ENCODE results near the gene STAP1.

The STAP1 gene

DNA sequence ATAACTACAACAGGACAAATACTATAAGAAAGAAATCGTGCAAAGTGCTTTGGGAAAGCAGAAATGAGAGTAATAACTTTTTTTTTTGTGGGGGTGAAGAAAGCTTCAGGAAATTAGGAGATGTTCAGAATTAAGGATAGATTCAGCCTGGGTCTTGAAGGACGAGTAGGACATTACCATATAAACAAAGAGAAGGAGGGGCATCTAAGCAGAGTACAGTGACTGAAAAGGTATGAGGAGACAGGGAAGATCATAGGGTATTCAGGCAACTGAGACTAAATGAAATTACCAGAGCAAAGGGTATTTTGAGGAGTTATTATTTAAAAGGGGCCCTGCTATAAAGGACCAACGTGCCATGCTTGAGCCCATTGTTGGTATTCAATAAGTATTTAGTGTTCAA lies 3.1 kb upstream of the STAP1 start:
- DNase-seq: no peak

DNA sequence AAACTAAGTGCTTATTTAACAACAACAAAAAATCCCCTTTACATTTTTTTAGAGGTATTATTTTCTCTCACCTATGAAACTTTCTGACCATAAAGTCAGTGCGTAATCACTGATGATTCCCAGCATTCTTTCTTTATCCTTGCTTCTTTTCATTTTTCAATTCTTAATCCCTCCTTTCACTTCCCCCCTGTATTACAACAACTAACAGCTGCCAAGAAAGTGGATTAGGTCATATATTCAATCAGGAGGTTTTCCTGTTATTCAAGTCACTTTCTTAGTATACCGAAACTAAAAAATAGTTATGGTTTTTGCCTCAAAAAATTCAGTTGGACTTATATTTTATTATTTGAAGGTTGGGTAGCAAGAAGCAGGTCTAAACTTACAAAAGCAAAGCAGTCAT lies 2.1 kb upstream of the STAP1 start:
- DNase-seq: no peak

DNA sequence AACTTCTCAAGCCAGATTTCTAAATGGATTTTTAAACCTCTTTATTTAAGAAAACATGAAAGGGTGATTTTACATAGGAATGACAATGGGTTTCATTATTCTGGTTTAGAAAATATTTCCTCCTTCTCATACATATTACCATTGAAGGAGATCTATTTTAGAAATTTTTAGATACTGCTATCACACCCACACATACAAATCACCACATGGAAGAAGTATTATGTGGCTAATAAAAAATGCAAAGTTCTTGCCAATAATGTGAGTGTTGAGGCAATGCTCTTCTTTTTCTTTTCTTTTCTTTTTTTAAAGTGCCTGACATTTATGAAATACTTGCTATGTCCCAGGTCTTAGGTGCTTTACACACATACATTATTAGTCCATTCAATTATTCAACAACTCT lies 6.8 kb downstream of the STAP1 start:
- no peak for DNase-seq

DNA sequence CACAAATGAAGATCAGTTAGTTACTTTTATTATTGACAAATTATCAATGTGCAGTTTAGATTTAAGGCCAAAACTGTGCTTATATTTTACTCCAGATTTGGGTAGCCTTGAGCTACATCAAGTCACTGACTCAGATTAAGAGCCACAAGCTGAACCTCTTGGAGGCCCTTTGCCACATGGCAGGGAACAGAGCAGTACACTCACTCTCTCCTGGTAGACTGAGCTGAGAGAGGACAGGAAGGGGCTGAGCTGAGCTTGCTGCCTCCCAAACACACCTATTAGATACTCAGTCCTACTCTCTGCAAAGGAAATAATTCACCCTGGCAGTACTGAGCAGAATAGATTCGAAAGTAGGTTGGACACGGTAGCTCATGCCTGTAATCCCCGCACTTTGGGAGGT lies 7.8 kb downstream of the STAP1 start:
- no peak for DNase-seq

DNA sequence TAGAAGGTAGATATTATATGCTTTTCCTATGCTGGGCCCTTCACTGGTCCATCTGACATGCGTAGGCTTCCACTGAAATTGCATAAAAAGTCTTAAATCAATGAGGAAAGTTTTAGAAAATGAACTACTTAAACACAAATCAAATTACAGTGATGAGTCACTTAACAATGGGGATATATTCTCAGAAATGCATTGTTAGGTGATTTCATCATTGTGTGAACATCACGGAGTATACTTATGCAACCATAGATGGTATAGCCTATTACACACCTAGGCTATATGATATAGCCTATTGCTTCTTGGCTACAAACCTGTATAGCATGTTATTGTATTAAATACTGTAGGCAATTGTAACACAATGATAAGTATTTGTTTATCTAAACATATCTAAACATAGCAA lies 10.3 kb downstream of the STAP1 start:
- DNase-seq: no peak

DNA sequence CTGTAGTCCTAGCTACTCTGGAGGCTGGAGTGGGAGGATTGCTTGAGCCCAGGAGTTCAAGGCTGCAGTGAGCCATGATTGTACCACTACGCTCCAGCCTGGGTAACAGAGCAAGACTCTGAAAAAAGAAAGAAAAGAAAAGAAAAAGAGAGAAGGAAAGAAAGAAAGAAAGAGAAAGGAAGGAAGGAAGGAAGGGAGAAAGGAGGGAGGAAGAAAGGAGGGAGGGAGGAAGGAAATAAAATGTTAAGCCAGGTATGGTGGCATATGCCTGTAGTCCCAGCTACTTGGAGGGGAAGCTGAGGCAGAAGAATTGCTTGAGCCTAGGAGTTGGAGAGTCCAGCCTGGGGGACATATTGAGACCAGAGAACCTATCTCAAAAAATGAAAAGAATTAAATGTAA lies 12.0 kb downstream of the STAP1 start:
- no peak for DNase-seq

DNA sequence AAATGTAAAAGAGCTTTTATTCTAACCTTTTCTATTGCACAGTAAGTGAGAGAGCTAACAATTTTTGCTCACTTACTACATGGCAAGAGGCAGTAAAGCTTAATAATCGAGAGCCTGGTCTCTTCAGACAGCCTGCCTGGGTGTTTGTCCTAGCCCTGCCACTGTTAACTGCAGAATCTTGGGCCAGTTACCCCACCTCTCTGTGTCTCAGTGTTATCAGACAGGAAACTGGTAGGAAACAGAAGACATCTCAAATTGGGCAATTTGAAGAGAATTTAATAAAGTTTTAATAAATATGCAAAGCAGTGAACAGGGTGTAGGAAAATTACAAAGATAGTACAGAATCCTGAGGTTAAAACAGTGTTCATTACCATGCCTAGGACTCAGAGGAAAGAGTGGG lies 13.4 kb downstream of the STAP1 start:
- DNase-seq: no peak

DNA sequence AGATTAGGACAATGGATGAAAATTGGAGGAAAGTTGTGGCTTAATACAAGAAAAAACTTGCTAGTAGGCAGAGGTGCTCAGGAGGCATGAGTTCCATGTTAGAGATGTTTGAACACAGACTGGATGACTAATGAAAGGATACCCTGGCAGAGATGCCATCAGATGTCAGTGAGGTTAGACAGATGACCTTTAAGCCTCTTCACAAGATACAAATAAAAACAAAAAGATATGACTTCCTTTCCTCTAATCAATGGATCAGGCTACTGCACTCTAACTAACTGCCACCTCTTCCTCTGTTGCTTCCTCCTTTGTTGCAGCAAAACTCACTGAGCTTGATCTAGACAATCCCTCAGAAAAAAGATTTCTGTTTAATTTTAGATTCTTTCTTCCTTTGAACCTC lies 14.7 kb downstream of the STAP1 start:
- no peak for DNase-seq

DNA sequence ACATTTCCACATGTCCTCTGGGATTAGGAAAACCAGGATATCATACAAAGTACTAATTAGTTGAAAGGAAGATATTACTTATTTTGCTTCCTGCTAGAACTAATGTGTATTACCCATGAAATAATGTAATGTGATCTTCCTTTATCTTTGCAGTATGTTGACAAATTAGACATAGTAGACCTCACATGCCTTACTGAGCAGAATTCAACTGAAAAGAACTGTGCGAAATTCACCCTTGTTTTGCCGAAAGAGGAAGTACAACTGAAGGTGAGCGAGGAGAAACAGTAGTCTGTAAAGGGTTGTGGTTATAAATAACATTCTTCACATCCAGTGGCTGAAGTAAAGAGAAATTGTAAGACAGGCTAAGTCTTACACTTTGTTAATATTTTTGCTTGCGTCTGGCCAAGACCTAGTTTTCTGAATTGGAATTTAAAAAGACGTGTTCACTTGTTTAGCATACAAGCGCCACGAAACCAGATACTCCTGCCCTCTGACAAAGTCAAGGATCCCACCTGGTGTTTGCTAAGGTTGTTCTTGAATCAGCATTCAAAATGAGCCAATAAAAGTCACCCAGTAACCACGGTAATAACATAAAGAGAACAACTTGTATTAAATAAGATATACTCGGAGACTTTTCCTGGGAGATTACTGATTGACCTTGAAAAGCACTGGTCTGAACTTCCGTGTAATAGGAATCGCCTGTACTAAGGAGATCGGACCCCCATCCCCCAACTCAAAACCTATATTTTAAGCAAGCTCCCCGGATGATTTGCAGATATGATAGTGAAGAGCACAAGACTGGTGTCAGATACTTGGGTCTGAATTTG lies 16.9 kb downstream of the STAP1 start:
- no peak for DNase-seq

DNA sequence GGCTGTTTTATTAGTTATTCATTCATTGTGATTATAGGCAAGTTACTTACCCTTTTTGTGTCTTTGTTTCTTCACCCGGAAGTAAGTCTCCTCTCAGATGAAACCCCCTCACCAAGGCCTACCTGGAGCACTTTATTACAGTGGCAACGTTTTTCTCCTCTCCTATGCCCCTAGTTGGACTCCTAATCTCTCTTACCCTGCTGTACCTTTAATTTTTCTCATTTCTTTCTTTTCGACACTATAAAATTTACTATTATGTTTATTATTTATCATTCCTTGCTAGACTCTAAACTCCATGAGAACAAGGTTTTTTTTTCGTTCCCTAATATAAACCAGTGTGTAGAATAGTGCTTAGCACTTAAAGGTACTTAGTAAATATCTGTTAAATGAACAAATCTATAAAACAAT lies 17.5 kb downstream of the STAP1 start:
- DNase-seq: no peak

DNA sequence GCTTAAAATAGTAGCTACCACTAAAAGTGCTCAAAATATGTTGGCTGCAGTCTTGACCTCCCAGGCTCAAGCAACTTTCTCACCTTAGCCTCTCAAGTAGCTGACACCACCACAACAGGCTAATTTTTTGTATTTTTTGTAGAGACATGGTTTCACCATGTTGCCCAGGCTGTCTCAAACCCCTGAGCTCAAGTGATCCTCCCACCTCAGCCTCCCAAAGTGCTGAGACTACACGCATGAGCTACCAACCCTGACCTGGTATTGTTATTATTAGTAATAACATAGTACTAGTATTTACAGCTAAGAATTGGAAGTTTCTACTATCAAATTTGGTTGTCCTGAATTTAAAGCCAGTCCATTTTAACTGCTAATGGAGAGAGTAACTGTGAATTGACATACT lies 18.0 kb downstream of the STAP1 start:
- no peak for DNase-seq

DNA sequence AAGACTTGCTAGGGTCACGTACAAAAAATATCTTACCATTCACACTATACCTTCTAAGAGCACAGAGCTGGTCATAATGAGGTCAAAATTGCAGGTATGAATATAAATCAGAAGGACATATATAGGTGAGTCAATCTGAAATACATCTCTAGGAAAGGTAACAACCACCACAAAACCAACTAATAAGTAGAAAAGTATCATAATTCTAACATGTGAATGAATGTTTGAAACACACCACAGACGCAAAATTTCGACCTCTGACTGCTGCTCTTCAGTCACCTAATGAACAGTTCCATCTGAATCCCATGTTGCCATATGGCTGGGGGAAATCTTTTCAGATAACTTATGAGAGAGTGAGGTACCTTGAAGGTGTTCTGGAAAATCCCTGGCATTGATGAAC lies 22.1 kb downstream of the STAP1 start:
- no peak for DNase-seq

DNA sequence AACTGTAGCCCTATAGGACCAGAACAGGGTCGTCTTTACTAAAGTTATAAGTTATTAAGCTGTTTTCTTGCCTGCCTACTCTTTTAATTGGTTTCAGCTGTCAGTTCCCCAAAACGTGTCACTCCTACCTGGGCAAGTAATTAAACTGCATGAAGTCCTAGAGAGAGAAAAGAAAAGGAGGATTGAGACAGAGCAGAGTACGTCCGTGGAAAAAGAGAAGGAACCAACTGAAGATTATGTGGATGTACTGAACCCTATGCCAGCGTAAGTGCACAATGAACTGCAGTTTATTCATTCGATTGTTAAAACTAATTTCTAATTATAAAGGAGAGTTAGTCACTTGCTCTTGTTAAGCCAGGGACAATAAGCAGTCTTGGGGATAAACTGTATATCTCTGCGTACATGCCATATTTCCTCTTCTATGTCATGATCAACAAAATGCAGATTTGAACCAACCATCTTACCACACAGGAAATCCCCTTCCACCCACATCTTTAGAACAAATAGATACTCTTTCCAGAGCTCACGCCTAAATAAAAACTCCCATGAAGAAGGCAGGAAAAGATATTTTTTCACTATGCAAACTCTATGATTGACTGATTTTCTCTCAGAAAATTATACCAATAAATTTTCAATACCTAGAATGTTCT lies 22.8 kb downstream of the STAP1 start:
- DNase-seq: no peak

DNA sequence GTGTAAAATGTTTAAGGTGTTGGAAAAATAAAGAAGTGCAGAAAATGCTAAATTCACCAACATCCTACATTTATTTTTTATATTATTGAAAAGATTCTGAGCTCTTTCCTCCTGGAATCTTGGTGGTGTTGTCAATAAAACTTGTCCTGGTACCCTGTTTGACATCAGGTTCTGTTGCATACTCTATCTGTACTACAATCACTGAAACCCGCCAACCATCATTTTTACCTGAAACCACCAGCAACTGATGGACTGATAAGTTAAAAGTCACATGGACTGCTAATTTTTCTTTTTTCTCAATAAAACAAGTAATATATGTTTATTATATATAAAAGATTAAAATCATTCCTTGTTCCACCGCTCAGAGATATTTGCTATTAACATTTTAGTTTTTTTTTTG lies 23.4 kb downstream of the STAP1 start:
- no peak for DNase-seq

DNA sequence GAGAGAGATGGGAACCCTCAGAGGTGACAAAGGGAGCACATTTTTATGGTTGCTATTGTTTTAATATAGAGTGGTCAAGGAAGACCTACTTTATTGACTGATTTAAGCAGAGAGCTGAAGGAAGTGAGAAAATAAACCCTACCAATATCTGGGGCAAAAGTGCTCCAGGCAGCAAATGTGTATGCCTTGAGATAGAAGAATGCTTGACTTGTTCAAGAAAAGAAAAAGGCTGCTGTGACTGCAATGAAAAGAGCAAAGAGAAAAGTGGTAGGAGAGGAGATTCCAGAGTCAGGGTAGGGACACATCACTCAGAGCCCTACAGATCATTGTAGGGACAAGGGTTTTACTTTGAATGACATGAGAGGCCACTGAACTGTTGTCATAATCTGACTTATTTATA lies 26.0 kb downstream of the STAP1 start:
- no peak for DNase-seq

DNA sequence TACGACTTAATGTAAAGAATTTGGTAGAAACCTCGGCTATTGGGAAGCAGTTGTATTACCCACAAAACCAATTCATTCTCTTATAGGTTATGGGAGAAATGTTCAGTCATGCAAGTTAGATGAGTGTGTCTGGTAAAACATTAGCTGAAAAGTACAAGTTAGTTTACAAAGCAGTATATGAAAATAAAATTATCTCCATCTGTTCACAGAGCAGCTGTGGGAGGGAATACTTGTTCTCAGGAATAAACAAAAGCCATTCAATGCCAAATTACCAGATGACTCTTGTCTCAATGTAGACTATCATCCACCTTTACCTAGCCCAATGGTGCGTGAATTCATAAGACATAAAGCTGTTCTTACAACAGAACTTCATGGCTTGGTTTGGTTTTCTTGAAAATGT lies 28.6 kb downstream of the STAP1 start:
- no peak for DNase-seq

DNA sequence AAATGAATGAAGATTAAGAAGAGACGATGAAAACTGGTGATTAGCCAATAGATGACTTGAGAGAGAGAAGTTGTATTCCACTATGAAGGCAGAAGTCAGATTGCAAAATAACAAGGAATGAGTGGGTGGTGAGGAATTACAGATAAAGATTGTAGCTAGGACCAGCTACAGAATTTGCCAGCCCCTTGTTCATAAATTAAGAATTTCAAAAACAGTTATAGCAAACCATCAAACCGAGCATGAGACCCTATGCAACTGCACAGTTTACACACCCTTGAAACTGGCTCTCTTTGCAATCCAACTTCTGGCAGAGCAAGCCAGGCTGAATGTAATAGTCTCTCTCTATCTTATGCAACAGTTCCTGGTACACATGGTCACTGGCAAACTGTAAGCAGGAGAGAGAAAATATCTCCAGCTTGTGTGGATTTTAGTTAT lies 35.2 kb downstream of the STAP1 start:
- DNase-seq: no peak

DNA sequence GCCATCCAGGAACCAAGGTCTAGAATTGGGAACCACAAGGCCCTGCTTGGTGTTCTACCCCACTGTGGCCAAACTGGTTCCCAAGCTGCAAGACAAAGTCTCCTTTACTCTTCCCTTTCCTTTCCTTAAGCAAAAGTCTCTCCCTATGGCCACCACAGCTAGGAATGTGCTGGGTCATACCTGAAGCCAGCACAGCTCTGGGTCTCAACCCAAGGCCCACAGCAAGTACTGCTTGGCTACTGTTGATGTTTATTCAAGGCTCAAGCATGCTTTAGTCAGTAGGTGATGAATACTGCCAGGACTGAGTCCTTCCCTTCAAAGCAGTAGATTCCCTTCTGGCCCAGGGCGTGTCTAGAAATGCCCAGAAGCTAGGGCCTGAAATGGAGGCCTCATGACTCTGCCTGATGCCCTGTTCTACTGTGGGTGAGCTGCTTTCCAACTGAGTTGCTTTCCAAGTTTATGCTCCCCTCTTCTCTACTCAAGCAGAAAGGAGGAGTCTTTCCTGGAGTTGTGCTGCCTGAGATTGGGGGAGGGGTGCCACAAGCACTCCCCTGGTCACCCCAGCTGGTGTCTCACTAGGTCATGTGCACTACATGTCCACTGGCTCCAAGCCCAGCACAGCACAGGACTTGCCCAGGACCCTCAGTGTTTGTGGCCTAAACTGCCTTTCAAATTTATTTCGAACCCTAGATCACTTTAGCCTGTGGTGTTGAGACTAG lies 44.9 kb downstream of the STAP1 start:
- no peak for DNase-seq

DNA sequence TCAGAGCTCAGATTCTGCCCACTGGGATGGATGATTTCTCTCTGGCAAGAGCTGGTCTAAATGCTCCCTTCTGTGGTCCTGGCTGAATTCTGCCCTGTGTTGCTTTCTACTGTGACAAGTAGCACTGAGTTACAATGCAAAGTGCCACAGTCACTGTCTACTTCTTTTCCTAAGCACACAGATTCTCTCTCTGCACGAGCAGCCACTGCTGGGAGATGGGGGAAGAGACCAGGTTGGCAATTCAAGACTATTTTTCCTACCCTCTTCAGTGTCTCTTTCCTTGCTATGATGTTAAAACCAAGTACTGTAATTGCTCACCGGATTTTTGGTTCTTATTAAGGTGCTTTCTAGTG lies 45.5 kb downstream of the STAP1 start:
- no peak for DNase-seq

DNA sequence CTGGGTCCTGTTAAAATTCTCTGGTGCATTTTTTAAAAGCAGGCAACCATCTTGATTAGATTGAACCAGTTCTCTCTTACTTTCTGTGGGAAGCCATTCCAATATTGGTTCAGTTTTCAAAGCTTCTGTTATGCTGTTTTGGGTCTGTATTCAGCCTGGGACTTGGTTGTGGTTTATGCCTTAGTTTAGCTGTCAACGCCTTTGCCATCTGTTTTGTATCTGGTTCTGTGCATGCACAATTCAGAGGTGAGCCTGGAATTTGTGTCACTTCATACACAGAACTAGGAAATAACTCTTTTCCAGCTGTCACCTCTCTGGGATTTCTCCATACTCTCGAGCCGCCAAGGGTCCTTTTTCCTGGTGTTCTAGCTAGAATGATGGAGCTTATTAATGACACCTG lies 46.2 kb downstream of the STAP1 start:
- no peak for DNase-seq

DNA sequence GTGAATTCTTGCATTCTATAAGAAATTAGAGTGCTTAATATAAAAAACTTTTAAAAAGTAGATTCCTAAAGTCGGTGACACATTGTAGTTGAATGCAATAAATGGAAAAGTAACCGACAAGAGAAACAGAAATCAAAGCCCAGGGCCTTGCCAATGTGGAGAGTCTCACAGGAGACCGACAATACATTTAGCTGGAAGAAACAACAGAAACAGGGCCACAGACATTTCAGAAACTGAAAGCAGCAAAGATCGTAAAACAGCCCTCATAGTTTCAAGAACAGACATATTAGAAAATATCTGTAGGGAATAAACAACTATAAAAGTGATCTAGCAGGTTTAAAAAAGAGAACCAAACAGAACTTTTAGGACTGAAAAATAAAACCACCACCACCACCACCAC lies 49.5 kb downstream of the STAP1 start:
- no peak for DNase-seq

DNA sequence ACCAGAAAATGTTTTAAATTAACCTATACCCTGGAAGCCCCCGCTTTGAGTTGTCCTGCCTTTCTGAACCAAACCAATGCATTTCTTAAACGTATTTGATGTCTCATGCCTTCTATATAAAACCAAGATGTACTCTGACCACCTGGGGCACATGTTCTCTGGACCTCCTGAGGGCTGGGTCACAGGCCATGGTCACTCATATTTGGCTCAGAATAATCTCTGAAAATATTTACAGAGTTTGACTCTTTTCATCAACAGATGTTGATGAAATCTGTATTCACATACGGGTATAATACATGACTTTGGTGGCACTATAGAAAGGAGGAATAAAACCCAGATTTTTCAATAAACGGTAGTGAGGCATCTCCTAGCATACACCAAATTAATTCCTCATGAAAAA lies 55.7 kb downstream of the STAP1 start:
- DNase-seq: no peak

DNA sequence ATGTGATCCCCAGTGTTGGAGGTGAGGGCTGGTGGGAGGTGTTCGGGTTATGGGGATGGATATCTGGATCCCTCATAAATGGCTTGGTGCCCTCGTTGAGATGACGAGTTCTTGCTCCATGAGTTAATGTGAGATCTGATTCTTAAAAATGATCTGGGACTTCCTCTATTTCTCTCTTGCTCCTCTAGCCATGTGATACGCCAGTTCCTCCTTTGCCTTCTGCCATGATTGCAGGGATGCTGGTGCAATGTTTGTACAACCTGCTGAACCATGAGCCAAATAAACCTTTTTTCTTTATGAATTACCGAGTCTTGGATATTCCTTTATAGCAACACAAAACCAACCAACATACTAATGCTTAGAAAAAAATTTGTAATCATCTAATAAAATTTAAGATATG lies 56.6 kb downstream of the STAP1 start:
- DNase-seq: no peak

Data from nucleus accumbens (tissue), 56 donors.